Keratinocyte (primary cell): ENCODE results near the gene DPH1. TPM values are rescaled to one million over a fixed set of nuclear protein-coding genes. Genes with fewer than 3 reads are reported as not detected.

Source experiments
- DNase-seq: peaks from one replicate; pipeline ENCODE4 v3.0.0-alpha.2; 2011; ENCODE audit warnings: low read depth, missing footprints, low spot score
- FAIRE-seq: peaks from 2 replicates; lab custom pipeline; 2011; peaks lifted over from hg19 to GRCh38; lab: Jason Lieb, UNC
- H2AFZ ChIP-seq: 2 replicates; pipeline ENCODE4 v1.6.0; 2012; ENCODE audit warnings: low read length, control low read depth, inconsistent platforms; ENCODE audit not compliant: control insufficient read depth
- H3K27ac ChIP-seq: 2 replicates; pipeline ENCODE4 v1.5.1; 2011; ENCODE audit warnings: low read length; ENCODE audit not compliant: control insufficient read depth, insufficient read depth
- H3K27me3 ChIP-seq: 3 replicates; pipeline ENCODE4 v1.6.0; 2011; ENCODE audit warnings: low read length; ENCODE audit not compliant: control insufficient read depth, insufficient read depth; ENCODE audit errors: extremely low read depth
- H3K36me3 ChIP-seq, 2 experiments: 2 replicates in 1 of 2; 3 replicates in 1 of 2; pipeline ENCODE4 v1.5.1; 2011; ENCODE audit warnings: low read length in 2 of 2, mild to moderate bottlenecking in 1 of 2; ENCODE audit not compliant: control insufficient read depth in 2 of 2, insufficient read depth in 2 of 2; ENCODE audit errors: extremely low read depth in 1 of 2
- H3K4me1 ChIP-seq: 3 replicates; pipeline ENCODE4 v1.5.1; 2011; ENCODE audit warnings: low read length; ENCODE audit not compliant: control insufficient read depth, insufficient read depth; ENCODE audit errors: extremely low read depth
- H3K4me2 ChIP-seq: 3 replicates; pipeline ENCODE4 v1.6.0; 2011; ENCODE audit warnings: low read depth, low read length; ENCODE audit not compliant: control insufficient read depth, insufficient read depth; ENCODE audit errors: extremely low read depth
- H3K4me3 ChIP-seq, 3 experiments: fragments of 200-600 bp in 1 of 3; sonication (generic) in 1 of 3; 2 replicates in 2 of 3; 3 replicates in 1 of 3; pipeline ENCODE4 v1.5.1; 2011 to 2016; ENCODE audit warnings: low read length in 3 of 3, mild to moderate bottlenecking in 3 of 3, control low read depth in 2 of 3, inconsistent platforms in 1 of 3, low read depth in 1 of 3, mixed read lengths in 1 of 3, mixed run types in 1 of 3, moderate library complexity in 1 of 3; ENCODE audit not compliant: control insufficient read depth in 2 of 3, insufficient read depth in 2 of 3; ENCODE audit errors: extremely low read depth in 1 of 3
- H3K79me2 ChIP-seq: 2 replicates; pipeline ENCODE4 v1.6.0; 2012; ENCODE audit warnings: low read length; ENCODE audit not compliant: control insufficient read depth, insufficient read depth
- H3K9ac ChIP-seq: 3 replicates; pipeline ENCODE4 v1.6.0; 2011; ENCODE audit warnings: low read length; ENCODE audit not compliant: control insufficient read depth, insufficient read depth; ENCODE audit errors: extremely low read depth
- H3K9me1 ChIP-seq: 3 replicates; pipeline ENCODE4 v1.6.0; 2011; ENCODE audit warnings: low read length; ENCODE audit not compliant: control insufficient read depth, insufficient read depth; ENCODE audit errors: extremely low read depth
- H3K9me3 ChIP-seq: 2 replicates; pipeline ENCODE4 v1.5.1; 2012; ENCODE audit warnings: low read depth, low read length; ENCODE audit not compliant: control insufficient read depth
- H4K20me1 ChIP-seq: 3 replicates; pipeline ENCODE4 v1.6.0; 2011; ENCODE audit warnings: low read length; ENCODE audit not compliant: control insufficient read depth, insufficient read depth; ENCODE audit errors: extremely low read depth
- EZH2 ChIP-seq: IDR thresholded peaks from one replicate; pipeline ENCODE4 v1.6.1; 2012; ENCODE audit warnings: inconsistent platforms, mild to moderate bottlenecking, low read length, moderate library complexity
- dilution Hi-C: fragments of 300-500 bp; cut with MboI; formaldehyde crosslinking; loops from one replicate; pipeline ENCODE4 v1.7.0; 2020; ENCODE audit warnings: low sequenced_read_pairs; ENCODE audit not compliant: extremely low pct_ligation_motif_present
- polyA plus RNA-seq, 5 experiments: library from polyadenylated mRNA; depleted of rRNA in 3 of 5; stranded (reverse) in 3 of 5; stranded (forward) in 1 of 5; unstranded in 1 of 5; fragments of >200 nt; gene quantifications; 1 replicate in 1 of 5; 2 replicates in 3 of 5; 3 replicates in 1 of 5; pipeline versions ENCODE4 v1.2.1 to v1.2.3, GENCODE V29; 2011 to 2012; ENCODE audit warnings: missing spikeins in 2 of 5, low read depth in 1 of 5, low replicate concordance in 1 of 5
- TF ChIP-seq, protein P1 (sequence below), 3 experiments: IDR thresholded peaks in 1 of 3; conservative IDR thresholded peaks in 1 of 3; optimal IDR thresholded peaks in 1 of 3; 2 replicates in 2 of 3; 3 replicates in 1 of 3; pipeline versions ENCODE3 to v1.5.1; 2011; ENCODE audit warnings: low read length in 3 of 3, mild to moderate bottlenecking in 3 of 3, moderate library complexity in 2 of 3, control low read depth in 1 of 3, inconsistent platforms in 1 of 3; ENCODE audit not compliant: insufficient read depth in 2 of 3; ENCODE audit errors: extremely low read depth in 1 of 3

Gene DPH1
- polyA plus RNA-seq, 1 donor (not counting 4 experiments of a cell fraction or from before 2014, with no cell fraction given) = 18.9 TPM

DNA sequence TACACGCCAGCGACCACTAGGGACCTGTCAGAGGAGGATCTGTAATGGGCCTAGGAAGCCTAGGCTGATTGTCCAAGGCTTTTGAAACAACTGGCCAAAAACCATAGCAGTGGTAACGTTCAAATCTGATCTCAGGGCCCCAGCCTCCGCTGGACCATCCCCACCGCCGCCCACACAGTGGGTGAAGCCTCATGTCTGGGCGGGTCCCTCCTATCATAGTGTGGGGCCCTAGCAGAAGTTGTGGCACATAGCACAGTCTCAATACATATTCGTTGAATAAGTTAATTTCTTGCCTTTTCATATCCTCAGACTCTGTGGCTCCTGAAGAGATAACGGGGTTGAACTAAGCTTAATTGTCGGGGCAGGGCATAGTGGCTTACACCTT is 818 bp downstream of the DPH1 start:
- Histone ChIP-seq H2AFZ (no peak overlapping the region), H3K9me3 (no peaks in the 10 kb centered on the region), H4K20me1 (no peaks in the 10 kb centered on the region), H3K4me3 (peak overlapping the region; percentile 80 to 99 (median 98)), H3K79me2 (peaks cover 5% of the 10 kb centered on the region), H3K4me2 (peak overlapping the region; percentile 89), H3K9me1 (no peaks in the 10 kb centered on the region), H3K4me1 (peaks cover 6% of the 10 kb centered on the region), H3K36me3 (no peaks in the 10 kb centered on the region), H3K27ac (peak overlapping the region; percentile 89), H3K9ac (peak overlapping the region; percentile 96), H3K27me3 (no peaks in the 10 kb centered on the region)
- no peak for DNase-seq
- peak; percentile 23 for FAIRE-seq
- dilution Hi-C loops = no loop called here
- TF ChIP-seq, protein P1, sequence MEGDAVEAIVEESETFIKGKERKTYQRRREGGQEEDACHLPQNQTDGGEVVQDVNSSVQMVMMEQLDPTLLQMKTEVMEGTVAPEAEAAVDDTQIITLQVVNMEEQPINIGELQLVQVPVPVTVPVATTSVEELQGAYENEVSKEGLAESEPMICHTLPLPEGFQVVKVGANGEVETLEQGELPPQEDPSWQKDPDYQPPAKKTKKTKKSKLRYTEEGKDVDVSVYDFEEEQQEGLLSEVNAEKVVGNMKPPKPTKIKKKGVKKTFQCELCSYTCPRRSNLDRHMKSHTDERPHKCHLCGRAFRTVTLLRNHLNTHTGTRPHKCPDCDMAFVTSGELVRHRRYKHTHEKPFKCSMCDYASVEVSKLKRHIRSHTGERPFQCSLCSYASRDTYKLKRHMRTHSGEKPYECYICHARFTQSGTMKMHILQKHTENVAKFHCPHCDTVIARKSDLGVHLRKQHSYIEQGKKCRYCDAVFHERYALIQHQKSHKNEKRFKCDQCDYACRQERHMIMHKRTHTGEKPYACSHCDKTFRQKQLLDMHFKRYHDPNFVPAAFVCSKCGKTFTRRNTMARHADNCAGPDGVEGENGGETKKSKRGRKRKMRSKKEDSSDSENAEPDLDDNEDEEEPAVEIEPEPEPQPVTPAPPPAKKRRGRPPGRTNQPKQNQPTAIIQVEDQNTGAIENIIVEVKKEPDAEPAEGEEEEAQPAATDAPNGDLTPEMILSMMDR (optimal IDR thresholded peaks at IDR 0.05 in 1 of 3, IDR thresholded peaks at IDR 0.05 in 1 of 3, conservative IDR thresholded peaks at IDR 0.05 in 1 of 3; ENCODE audit: extremely low read depth in 1 of 3, insufficient read depth in 2 of 3, low read length in 3 of 3) = peak in 2 of 3 experiments; percentile 48 to 68
- no peak for TF ChIP-seq EZH2

DNA sequence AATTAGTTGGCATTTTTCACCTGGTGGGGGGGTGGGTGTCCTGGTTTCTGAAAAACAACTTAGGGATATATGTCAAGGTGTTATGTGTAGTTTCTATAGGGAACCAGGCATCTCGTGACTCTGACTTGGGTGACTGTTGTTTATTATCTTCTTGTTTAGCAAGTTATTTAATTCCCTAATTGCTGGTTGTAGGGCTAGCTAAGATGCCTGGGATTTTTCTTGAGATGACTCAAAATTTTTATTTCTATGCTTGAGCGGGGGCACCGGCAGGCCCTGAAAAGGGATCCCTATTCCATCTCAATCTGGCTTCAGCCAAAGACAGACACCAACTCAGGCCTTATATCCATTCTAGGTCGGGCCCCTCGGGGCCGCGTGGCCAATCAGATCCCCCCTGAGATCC is 3.2 kb downstream of the DPH1 start:
- H3K27me3 ChIP-seq = no peaks in the 10 kb centered on the region
- FAIRE-seq = no peak

More for the DNA sequence above, 3.2 kb downstream of the DPH1 start:
- H3K27ac ChIP-seq = no peak overlapping the region
- no peak overlapping the region for H3K9ac ChIP-seq
- no peak overlapping the region for H3K4me3 ChIP-seq
- H3K79me2 ChIP-seq = peaks cover 5% of the 10 kb centered on the region
- H3K9me1 ChIP-seq = no peaks in the 10 kb centered on the region
- H3K4me2 ChIP-seq = no peak overlapping the region
- H2AFZ ChIP-seq = no peak overlapping the region
- no peak for DNase-seq
- no peak for TF ChIP-seq EZH2
- TF ChIP-seq, protein P1 (optimal IDR thresholded peaks at IDR 0.05 in 1 of 3, IDR thresholded peaks at IDR 0.05 in 1 of 3, conservative IDR thresholded peaks at IDR 0.05 in 1 of 3; ENCODE audit: extremely low read depth in 1 of 3, insufficient read depth in 2 of 3, low read length in 3 of 3) = no peak
- peaks cover 6% of the 10 kb centered on the region for H3K4me1 ChIP-seq
- no peaks in the 10 kb centered on the region for H4K20me1 ChIP-seq
- H3K9me3 ChIP-seq = no peaks in the 10 kb centered on the region
- dilution Hi-C loops = no loop called here
- H3K36me3 ChIP-seq = peaks cover 0 to 1% of the 10 kb centered on the region in 2 experiments
